Right renal pelvis (tissue), 4 donors: ENCODE data around the gene OR5AS1. TPM values are rescaled to one million over a fixed set of nuclear protein-coding genes. Genes with fewer than 3 reads are reported as not detected.
"Not testable (repeated sequence)": the region's sequence is repeated elsewhere in the genome, so short reads cannot be mapped to it uniquely, and the experiment has no call there.

Experiments
- DNase-seq, 4 donors: peaks; one replicate each; pipeline ENCODE4 v3.0.0-alpha.2; 2013; ENCODE audit warnings: low read depth in 4 of 4, low spot score in 3 of 4, missing footprints in 1 of 4
- polyA plus RNA-seq, 4 donors: library from polyadenylated mRNA; unstranded; fragments of 120-200 nt; gene quantifications; one replicate each; pipeline ENCODE4 v1.2.1, GENCODE V29; 2013; ENCODE audit not compliant: insufficient read length in 4 of 4

OR5AS1 gene
- polyA plus RNA-seq: under 1 TPM in 1 of 4 donors, not detected in 3; 0.03 TPM

- DNase-seq: no peak
Observed at GRCh38 chr11:56027354-56027753, at the start of gene OR5AS1. TSS of gene OR5AS1 (plus strand) at chr11:56027654. CDS start at chr11:56030419, 2,765 bp downstream.

GRCh38 chr11:55994525-55994924, 32.9 kb upstream of the OR5AS1 start, which contains the start of gene OR5F1:
TSS of gene OR5F1 (minus strand) at chr11:55994625. CDS start at chr11:55994625, 0 bp downstream.
- DNase-seq: no peak

GRCh38 chr11:56010716-56011115, 16.7 kb upstream of the OR5AS1 start:
- DNase-seq: no peak

- no peak for DNase-seq
Observed at GRCh38 chr11:56013805-56014204, 13.6 kb upstream of the OR5AS1 start.

GRCh38 chr11:56045538-56045937, 18.1 kb downstream of the OR5AS1 start:
- no peak for DNase-seq

- no peak for DNase-seq
Observed at GRCh38 chr11:56048480-56048879, 21.0 kb downstream of the OR5AS1 start.

- no peak for DNase-seq
Observed at GRCh38 chr11:56049487-56049886, 22.0 kb downstream of the OR5AS1 start.

GRCh38 chr11:56056366-56056765, 28.9 kb downstream of the OR5AS1 start:
- not testable (repeated sequence) for DNase-seq

GRCh38 chr11:56057661-56058237, 30.3 kb downstream of the OR5AS1 start:
- not testable (repeated sequence) for DNase-seq

GRCh38 chr11:56058260-56058780, 30.9 kb downstream of the OR5AS1 start:
- DNase-seq: not testable (repeated sequence)

- no peak for DNase-seq
Observed at GRCh38 chr11:56066980-56067379, 39.5 kb downstream of the OR5AS1 start.

Other genes starting within 250 kb of the OR5AS1 start
- not detected for gene OR5D14, start 232.1 kb upstream of the OR5AS1 start, polyA plus RNA-seq
- gene OR5L1, start 216.3 kb upstream of the OR5AS1 start, polyA plus RNA-seq: not detected
- gene OR5D18, start 208.0 kb upstream of the OR5AS1 start, polyA plus RNA-seq: not detected
- gene OR5L2, start 200.4 kb upstream of the OR5AS1 start, polyA plus RNA-seq: not detected
- not detected for gene OR5D16, start 188.9 kb upstream of the OR5AS1 start, polyA plus RNA-seq
- gene TRIM51, start 144.4 kb upstream of the OR5AS1 start, polyA plus RNA-seq: not detected
- gene OR5W2, start 113.1 kb upstream of the OR5AS1 start, polyA plus RNA-seq: not detected
- not detected for gene OR5I1, start 91.3 kb upstream of the OR5AS1 start, polyA plus RNA-seq
- not detected for gene OR10AG1, start 57.7 kb upstream of the OR5AS1 start, polyA plus RNA-seq
- gene OR5F1, start 33.0 kb upstream of the OR5AS1 start, polyA plus RNA-seq: not detected
- gene OR8I2, start 65.7 kb downstream of the OR5AS1 start, polyA plus RNA-seq: not detected
- not detected for gene OR8H2, start 76.0 kb downstream of the OR5AS1 start, polyA plus RNA-seq
- not detected for gene OR8H3, start 94.7 kb downstream of the OR5AS1 start, polyA plus RNA-seq
- not detected for gene OR8J3, start 112.5 kb downstream of the OR5AS1 start, polyA plus RNA-seq
- gene OR8K5, start 132.7 kb downstream of the OR5AS1 start, polyA plus RNA-seq: not detected
- not detected for gene OR5J2, start 149.0 kb downstream of the OR5AS1 start, polyA plus RNA-seq
- not detected for gene OR5T2, start 206.6 kb downstream of the OR5AS1 start, polyA plus RNA-seq
- not detected for gene OR5T3, start 224.6 kb downstream of the OR5AS1 start, polyA plus RNA-seq
- not detected for gene OR5T1, start 246.5 kb downstream of the OR5AS1 start, polyA plus RNA-seq